Naive B cell (primary cell): ENCODE measurements around the gene DNAJB7. TPM values are rescaled to one million over a fixed set of nuclear protein-coding genes. Genes with fewer than 3 reads are reported as not detected.
"Not testable (repeated sequence)": the region's sequence is repeated elsewhere in the genome, so short reads cannot be mapped to it uniquely, and the experiment has no call there.

Experiments
- ATAC-seq, 2 donors: fragments of 150-1000 bp; cut with Tn5 transposase; 2 replicates each; pipeline ENCODE4 v1.10.0; 2021; ENCODE audit warnings: low read depth in 2 of 2, mild to moderate bottlenecking in 2 of 2, moderate library complexity in 2 of 2
- DNase-seq: peaks from one replicate; pipeline ENCODE4 v3.0.0; 2022
- H3K27ac Mint-ChIP-seq, 6 donors: one replicate each; pipeline ENCODE4 v1.8.0; 2020 to 2022; ENCODE audit warnings: mild to moderate bottlenecking in 6 of 6, mixed read lengths in 6 of 6, moderate library complexity in 5 of 6, inconsistent platforms in 2 of 6
- H3K27me3 Mint-ChIP-seq, 3 donors: one replicate each; pipeline ENCODE4 v1.8.0; 2021 to 2022; ENCODE audit warnings: mixed read lengths in 3 of 3, mild to moderate bottlenecking in 1 of 3
- H3K36me3 Mint-ChIP-seq, 2 donors: one replicate each; pipeline ENCODE4 v1.8.0; 2020 to 2022; ENCODE audit warnings: mixed read lengths in 2 of 2, inconsistent platforms in 1 of 2, mild to moderate bottlenecking in 1 of 2
- H3K4me1 Mint-ChIP-seq, 3 donors: one replicate each; pipeline ENCODE4 v1.8.0; 2020 to 2022; ENCODE audit warnings: mixed read lengths in 3 of 3, inconsistent platforms in 1 of 3, mild to moderate bottlenecking in 1 of 3, moderate library complexity in 1 of 3
- H3K4me3 Mint-ChIP-seq, 8 donors: one replicate each; pipeline ENCODE4 v1.8.0; 2020 to 2022; ENCODE audit warnings: mild to moderate bottlenecking in 8 of 8, mixed read lengths in 8 of 8, moderate library complexity in 8 of 8, inconsistent platforms in 2 of 8
- H3K9me3 Mint-ChIP-seq, 7 donors: one replicate each; pipeline ENCODE4 v1.8.0; 2020 to 2022; ENCODE audit warnings: mixed read lengths in 7 of 7, mild to moderate bottlenecking in 5 of 7, inconsistent platforms in 2 of 7, moderate library complexity in 1 of 7
- polyA plus RNA-seq, 6 donors: library from polyadenylated mRNA; unstranded; fragments of 300-500 nt; fragmentation: Illumina TruSeq; gene quantifications; one replicate each; pipeline ENCODE4 v1.2.3, GENCODE V29; 2021; ENCODE audit warnings: low read depth in 6 of 6

DNAJB7 gene
- polyA plus RNA-seq, 6 donors from 2014 or later: 0.16 to 0.20 TPM; not detected in 4

GRCh38 chr22:40862537-40862936 is 624 bp upstream of the DNAJB7 start:
- DNase-seq (no peak), ATAC-seq (no peak)
- Mint-ChIP-seq H3K36me3 (peaks cover 0 to 8% of the 10 kb centered on the region in 2 donors), H3K9me3 (no peaks in the 10 kb centered on the region), H3K4me1 (peaks cover 16 to 30% (median 17%) of the 10 kb centered on the region in 3 donors), H3K27me3 (no peaks in the 10 kb centered on the region), H3K27ac (peak overlapping the region in 3 of 6 donors; percentile 36 to 78 (median 66)), H3K4me3 (peak overlapping the region in 1 of 8 donors; percentile 37)

- Mint-ChIP-seq H3K27ac (peak overlapping the region; percentile 97 to 100 (median 100)), H3K36me3 (peaks cover 0 to 8% of the 10 kb centered on the region in 2 donors), H3K27me3 (no peaks in the 10 kb centered on the region), H3K4me1 (peaks cover 19 to 41% (median 20%) of the 10 kb centered on the region in 3 donors), H3K9me3 (no peaks in the 10 kb centered on the region), H3K4me3 (peak overlapping the region; percentile 86 to 100 (median 97))
- DNase-seq (no peak), ATAC-seq (no peak)
These were observed 4.5 kb downstream of the DNAJB7 start for GRCh38 chr22:40857309-40857855.

GRCh38 chr22:40856513-40857308 is 5.2 kb downstream of the DNAJB7 start, which contains the start of the genes ST13 and XPNPEP3:
Gene ST13, minus strand, starts transcription at chr22:40856639. Its CDS starts 99 bp downstream, at chr22:40856540.
Gene XPNPEP3, plus strand, starts transcription at chr22:40857148. Its CDS starts 34 bp downstream, at chr22:40857182.
- H3K27ac Mint-ChIP-seq: peak within 1 kb of the TSS; percentile 97 to 100 (median 100)
- peaks cover 0 to 8% of the 10 kb centered on the region in 2 donors for H3K36me3 Mint-ChIP-seq
- peaks cover 17 to 41% (median 20%) of the 10 kb centered on the region in 3 donors for H3K4me1 Mint-ChIP-seq
- H3K27me3 Mint-ChIP-seq: no peaks in the 10 kb centered on the region
- peak within 1 kb of the TSS; percentile 86 to 100 (median 97) for H3K4me3 Mint-ChIP-seq
- peak; percentile 97 for DNase-seq
- H3K9me3 Mint-ChIP-seq: no peaks in the 10 kb centered on the region
- ATAC-seq: peak; percentile 81 to 83

DNA sequence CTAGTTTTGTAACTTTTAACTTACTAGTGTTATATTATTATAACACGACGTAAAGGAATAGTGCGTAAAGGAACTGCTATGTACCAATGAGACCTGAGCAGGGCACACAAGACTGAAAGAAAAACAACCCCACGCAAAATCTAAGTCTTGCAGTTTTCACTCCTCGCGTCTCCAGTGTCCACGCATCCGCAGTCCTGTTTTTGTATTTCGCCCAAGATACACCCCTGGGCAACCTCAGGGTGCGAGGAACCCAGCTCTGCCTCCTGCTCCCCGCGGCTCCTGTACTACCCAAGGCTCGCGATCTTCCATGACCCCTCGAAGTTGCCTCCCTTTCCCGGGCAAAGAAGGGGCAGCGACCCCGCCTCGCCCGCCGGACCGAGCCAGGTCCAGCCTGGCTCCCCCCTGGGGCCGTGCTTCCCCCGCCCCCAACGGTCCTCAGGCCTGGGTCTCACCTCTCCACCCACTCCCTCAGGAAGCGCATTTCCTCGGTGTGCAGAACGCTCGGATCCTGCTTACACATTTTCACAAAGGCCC is 5.9 kb downstream of the DNAJB7 start:
- Mint-ChIP-seq H3K4me1 (peaks cover 18 to 46% (median 25%) of the 10 kb centered on the region in 3 donors), H3K27me3 (no peaks in the 10 kb centered on the region), H3K27ac (peak overlapping the region; percentile 97 to 100 (median 100)), H3K9me3 (no peaks in the 10 kb centered on the region), H3K36me3 (peaks cover 0 to 5% of the 10 kb centered on the region in 2 donors), H3K4me3 (peak overlapping the region; percentile 86 to 100 (median 97))
- ATAC-seq (peak; percentile 4 to 11), DNase-seq (no peak)

DNA sequence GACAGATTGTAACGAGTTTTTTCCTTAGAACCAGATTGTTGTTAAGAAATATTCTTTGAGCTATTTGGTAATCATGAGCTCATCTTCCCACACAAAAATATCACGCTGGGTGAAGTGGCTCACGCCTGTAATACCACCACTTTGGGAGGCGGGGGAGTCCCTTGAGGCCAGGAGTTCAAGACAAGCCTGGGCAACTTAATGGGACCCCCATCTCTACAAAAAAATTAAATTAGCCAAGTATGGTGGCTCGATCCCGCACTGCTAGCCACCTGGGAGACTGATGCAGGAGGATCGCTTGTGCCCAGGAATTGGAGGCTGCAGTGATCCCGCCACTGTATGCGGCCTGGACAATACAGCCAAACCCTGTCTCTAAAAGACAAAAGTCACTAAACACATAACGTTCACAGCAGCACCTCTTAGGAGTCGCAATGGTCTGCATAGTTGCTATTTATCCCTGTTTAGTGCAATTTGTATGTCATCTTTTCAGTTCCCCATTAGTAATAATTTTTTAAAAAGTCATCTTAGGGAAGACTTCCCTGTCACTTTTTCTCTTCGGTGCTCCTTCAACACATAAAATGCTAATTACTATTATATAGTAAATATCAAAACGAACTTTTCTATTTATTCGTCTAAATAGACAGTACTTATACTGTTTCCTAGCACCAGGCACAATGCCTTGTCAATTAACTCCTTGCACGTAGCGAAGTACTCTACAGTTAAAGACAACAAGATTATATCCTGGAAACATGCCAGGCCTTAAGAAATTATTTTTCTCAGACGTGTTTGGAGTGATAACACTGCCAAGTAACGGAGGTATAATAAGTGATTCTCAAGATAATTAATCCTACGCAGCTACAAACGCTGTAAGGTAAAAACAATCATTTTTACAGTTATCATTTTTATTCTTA is 6.6 kb downstream of the DNAJB7 start:
- H3K27me3 Mint-ChIP-seq: no peaks in the 10 kb centered on the region
- ATAC-seq (no peak), DNase-seq (no peak)
- H3K27ac Mint-ChIP-seq: peak overlapping the region in 5 of 6 donors; percentile 97 to 100 (median 100)
- peak overlapping the region; percentile 66 to 100 (median 96) for H3K4me3 Mint-ChIP-seq
- H3K4me1 Mint-ChIP-seq: peaks cover 18 to 47% (median 26%) of the 10 kb centered on the region in 3 donors
- no peaks in the 10 kb centered on the region for H3K9me3 Mint-ChIP-seq
- H3K36me3 Mint-ChIP-seq: no peaks in the 10 kb centered on the region

DNA sequence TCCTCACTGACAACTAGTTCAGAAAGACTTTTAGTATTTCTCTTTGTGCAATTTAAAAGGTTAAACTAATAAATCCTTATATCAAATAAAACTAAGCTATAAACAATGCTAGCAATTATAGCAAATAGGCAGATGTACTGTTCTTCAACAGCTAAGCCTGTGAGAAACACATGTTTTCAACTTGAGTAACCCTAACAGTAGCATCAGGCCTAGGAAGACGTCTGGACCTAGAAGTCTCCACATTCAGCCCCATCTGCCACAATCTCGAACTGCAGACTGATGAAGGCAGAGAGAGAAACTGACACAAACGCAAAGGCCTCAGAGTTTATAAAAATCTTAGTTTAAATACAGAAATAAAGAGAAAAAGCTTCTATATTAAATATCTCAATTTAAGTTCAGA is 8.0 kb downstream of the DNAJB7 start:
- Mint-ChIP-seq H3K4me3 (peak overlapping the region in 2 of 8 donors; percentile 53 to 95), H3K27me3 (no peaks in the 10 kb centered on the region), H3K4me1 (peaks cover 18 to 47% (median 26%) of the 10 kb centered on the region in 3 donors)

GRCh38 chr22:40853333-40853732 is 8.6 kb downstream of the DNAJB7 start:
- ATAC-seq (no peak), DNase-seq (no peak)
- Mint-ChIP-seq H3K27ac (peak overlapping the region in 3 of 6 donors; percentile 28 to 83 (median 49)), H3K27me3 (no peaks in the 10 kb centered on the region), H3K9me3 (no peaks in the 10 kb centered on the region), H3K4me3 (peak overlapping the region in 1 of 8 donors; percentile 57), H3K4me1 (peaks cover 18 to 42% (median 26%) of the 10 kb centered on the region in 3 donors), H3K36me3 (no peaks in the 10 kb centered on the region)

More for the DNA sequence above, 8.0 kb downstream of the DNAJB7 start:
- Mint-ChIP-seq H3K36me3 (no peaks in the 10 kb centered on the region), H3K27ac (peak overlapping the region in 3 of 6 donors; percentile 28 to 83 (median 49)), H3K9me3 (no peaks in the 10 kb centered on the region)
- no peak for ATAC-seq
- DNase-seq: no peak

GRCh38 chr22:40845816-40846215 is 16.1 kb downstream of the DNAJB7 start:
- H3K4me3 Mint-ChIP-seq, H3K27me3 Mint-ChIP-seq, ATAC-seq, H3K9me3 Mint-ChIP-seq, H3K4me1 Mint-ChIP-seq, DNase-seq, H3K27ac Mint-ChIP-seq: not testable (repeated sequence)
- peaks cover 9 to 11% of the 10 kb centered on the region in 2 donors for H3K36me3 Mint-ChIP-seq

DNA sequence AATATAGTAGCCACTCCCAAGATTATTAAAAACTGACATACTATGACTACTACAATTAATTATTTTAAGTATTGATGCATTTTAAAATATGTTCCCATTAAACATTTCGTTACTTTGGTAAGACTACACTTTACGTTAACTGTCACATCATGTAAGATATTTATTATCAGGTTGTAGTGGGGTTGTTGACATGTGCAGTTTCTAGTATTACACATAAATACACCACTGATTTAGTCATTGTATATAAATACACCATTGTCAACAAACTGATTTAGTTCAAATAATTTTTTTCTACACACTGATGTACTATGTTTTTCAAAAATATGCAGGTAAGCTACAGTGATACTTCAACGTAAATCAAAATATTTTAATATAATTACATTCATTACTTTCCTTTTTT is 17.0 kb downstream of the DNAJB7 start:
- ATAC-seq: no peak
- Mint-ChIP-seq H3K27ac (no peak overlapping the region), H3K9me3 (no peaks in the 10 kb centered on the region), H3K4me3 (no peak overlapping the region), H3K36me3 (peaks cover 11 to 17% of the 10 kb centered on the region in 2 donors), H3K27me3 (no peaks in the 10 kb centered on the region), H3K4me1 (peaks cover 0 to 6% (median 3%) of the 10 kb centered on the region in 3 donors)
- no peak for DNase-seq

DNA sequence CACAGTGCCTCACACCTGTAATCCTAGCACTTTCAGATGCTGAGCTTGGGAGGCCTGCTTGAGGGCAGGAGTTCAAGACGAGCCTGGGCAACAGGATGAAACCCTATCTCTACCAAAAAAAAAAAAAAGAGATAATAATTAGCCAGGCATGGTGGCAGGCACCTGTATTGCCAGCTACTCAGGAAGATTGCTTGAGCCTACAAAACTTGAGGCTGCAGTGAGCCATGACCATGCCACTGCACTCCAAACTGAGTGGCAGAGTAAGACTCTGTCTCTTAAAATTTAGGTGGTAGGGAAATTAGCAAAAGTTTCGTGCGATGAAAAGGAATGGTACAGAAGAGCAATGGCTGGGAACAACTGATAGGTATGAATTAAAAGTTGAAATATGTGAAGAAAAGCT is 23.4 kb downstream of the DNAJB7 start:
- H3K4me3 Mint-ChIP-seq: no peak overlapping the region
- no peaks in the 10 kb centered on the region for H3K27me3 Mint-ChIP-seq
- peak overlapping the region in 1 of 6 donors; percentile 22 for H3K27ac Mint-ChIP-seq
- DNase-seq (no peak), ATAC-seq (no peak)
- H3K36me3 Mint-ChIP-seq: peaks cover 16 to 22% of the 10 kb centered on the region in 2 donors
- H3K4me1 Mint-ChIP-seq: peaks cover 0 to 6% (median 2%) of the 10 kb centered on the region in 3 donors
- no peaks in the 10 kb centered on the region for H3K9me3 Mint-ChIP-seq

GRCh38 chr22:40834619-40835018 is 27.3 kb downstream of the DNAJB7 start:
- ATAC-seq (no peak), DNase-seq (no peak)
- Mint-ChIP-seq H3K36me3 (peaks cover 10 to 12% of the 10 kb centered on the region in 2 donors), H3K27ac (peak overlapping the region in 2 of 6 donors; percentile 22 to 30), H3K4me1 (peaks cover 0 to 2% (median 0%) of the 10 kb centered on the region in 3 donors), H3K9me3 (no peaks in the 10 kb centered on the region), H3K27me3 (no peaks in the 10 kb centered on the region), H3K4me3 (no peak overlapping the region)

DNA sequence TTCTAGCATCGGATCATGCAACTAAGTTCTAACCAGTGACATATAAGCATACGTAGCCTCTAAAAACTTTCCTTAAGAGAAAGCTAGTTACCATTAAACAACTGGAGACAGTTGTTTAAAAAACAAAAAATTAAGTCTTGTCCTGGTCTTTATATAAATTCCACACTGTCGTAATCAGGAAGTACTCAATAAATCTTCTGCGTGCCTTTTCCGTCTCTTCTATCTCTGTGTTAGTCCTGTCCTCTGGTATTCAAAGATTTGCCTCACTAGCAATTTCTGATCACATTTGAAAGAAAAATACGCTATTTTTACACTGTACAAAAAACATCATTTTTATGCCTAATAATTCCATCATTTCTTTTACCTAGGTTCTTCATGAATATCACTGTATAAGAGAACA is 32.8 kb downstream of the DNAJB7 start:
- no peaks in the 10 kb centered on the region for H3K27me3 Mint-ChIP-seq
- H3K36me3 Mint-ChIP-seq: peaks cover 13 to 14% of the 10 kb centered on the region in 2 donors
- H3K9me3 Mint-ChIP-seq: no peaks in the 10 kb centered on the region
- no peak for ATAC-seq
- H3K4me3 Mint-ChIP-seq: no peak overlapping the region
- H3K4me1 Mint-ChIP-seq: no peaks in the 10 kb centered on the region
- no peak for DNase-seq
- H3K27ac Mint-ChIP-seq: peak overlapping the region in 2 of 6 donors; percentile 15 to 39
